T-helper 9 cell (primary cell): Measurements from ENCODE around the gene DENND4C.

Source experiments
- DNase-seq: peaks from one replicate; pipeline ENCODE4 v3.0.0-alpha.2; 2020

Gene DENND4C

GRCh38 chr9:19420877-19421276, 190.4 kb downstream of the DENND4C start:
- DNase-seq: no peak
